NOMO-1 (cell line): ENCODE data around the gene SOX30.

Source experiments
- DNase-seq, 2 experiments: peaks; one replicate each; lab custom pipeline; 2025; ENCODE audit not compliant: unreplicated experiment in 2 of 2; lab: John Stamatoyannopoulos, UW

The SOX30 gene

DNA sequence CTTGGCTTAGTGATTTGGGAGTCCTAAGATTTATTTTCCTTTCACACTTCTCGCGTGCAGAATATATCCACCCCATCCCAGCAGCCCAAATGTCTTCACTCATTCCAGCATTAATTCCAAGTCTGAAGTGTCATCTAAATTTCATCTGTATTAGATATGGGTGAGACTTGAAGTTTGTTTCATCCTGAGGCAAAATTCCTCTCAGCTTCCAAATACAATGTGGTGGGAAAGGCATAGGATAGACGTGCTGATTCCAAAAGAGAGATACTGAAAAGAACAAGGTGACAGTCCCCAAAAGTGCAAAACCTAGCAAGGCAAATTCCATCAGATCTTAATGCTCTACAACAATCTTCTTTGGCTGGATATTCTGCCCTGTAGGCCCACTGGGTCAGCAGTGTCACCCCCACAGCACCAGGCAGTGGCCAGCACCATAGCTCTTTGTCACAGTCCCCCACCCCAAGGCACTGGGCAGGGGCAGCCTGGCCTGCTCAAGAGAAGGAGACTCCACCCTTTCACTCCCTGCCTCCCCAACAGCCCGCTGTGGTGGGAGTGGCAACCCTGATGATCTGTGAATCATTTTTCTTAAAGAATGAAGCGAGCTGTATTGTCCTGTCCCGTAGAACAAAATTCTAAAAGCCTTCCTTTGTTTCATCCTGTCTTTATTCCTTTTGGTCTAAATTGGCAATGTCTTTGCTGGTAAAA is 74.0 kb downstream of the SOX30 start:
- no peak for DNase-seq

DNA sequence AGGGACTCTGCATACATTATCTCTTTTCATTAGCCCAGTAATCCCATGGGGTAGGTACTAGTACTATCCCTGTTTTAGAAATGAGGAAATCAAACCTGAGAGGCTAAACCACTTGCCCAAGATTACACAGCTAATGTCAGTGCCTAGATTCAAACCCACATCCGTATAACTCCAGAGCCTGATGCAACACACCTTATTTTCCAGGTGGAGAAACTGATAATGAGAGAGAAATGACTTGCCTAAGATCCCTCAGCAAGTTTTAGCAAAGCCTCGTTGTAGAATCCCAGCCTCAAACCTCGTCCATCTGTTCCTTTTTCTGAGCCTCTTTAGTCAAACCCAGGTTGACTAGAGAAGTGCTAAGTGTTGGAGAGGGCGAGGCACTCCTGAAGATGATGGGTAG is 75.6 kb downstream of the SOX30 start:
- DNase-seq: peak in 1 of 2 experiments; percentile 12
